HG03442 (cell line): Measurements from ENCODE around the gene SERPINB10.
"Not testable (repeated sequence)": the region's sequence is repeated elsewhere in the genome, so short reads cannot be mapped to it uniquely, and the experiment has no call there.

ENCODE experiments used
- ATAC-seq: cut with Tn5 transposase; IDR thresholded peaks from one replicate; pipeline ENCODE4 v1.9.1; 2021; ENCODE audit warnings: mild to moderate bottlenecking, moderate library complexity; ENCODE audit not compliant: unreplicated experiment

SERPINB10 gene

GRCh38 chr18:63890237-63890949 lies 17.4 kb upstream of the SERPINB10 start:
- no peak for ATAC-seq

DNA sequence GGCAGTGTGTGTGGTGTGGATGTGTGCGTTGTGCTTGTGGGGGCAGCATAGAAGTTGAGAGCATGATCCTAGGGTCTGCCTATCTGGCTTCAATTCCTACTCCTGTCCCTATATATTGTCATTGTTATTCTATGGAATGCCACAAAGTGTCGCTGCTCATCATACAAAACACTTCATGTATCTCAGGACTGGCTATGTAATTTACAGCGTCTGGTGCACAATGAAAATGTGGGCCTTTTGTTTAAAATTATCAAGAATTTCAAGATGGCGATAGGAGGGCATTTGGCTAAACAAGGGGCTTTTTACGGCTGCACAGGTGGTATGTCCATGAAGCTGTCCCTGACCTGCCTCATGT lies 16.8 kb upstream of the SERPINB10 start:
- peak; percentile 74 for ATAC-seq

GRCh38 chr18:63892566-63892965 lies 15.2 kb upstream of the SERPINB10 start:
- no peak for ATAC-seq

DNA sequence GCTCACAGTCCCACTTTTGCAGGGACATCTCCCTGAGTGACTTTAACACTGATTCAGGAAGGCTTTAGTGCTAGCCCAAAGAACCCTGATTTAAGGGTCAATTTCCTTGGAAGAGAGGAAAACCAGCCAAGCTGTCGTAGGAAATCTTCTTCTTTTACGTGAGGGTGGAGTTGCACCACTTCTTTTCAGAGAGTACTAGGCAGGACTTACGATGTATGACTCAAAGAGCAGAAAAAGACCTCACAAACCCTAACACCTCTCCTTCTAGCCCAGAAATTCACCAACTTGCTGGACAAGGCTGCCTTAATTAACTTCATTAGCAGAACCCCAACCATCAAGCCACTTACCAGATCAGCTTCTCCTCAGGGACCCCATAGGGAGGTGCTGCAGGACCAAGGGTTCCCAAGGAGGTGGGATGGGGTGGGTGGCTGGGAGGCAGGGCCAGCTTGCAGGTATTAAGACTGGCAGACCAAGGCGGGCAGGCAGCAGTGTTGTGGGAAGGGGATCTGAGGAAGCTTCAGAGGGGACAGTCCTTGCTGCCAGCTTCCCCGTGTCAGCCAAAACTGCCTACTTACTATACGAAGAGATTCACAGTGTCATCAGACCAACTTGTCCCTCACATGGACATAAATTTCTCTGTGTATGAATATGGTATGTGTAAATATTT lies 13.5 kb upstream of the SERPINB10 start:
- no peak for ATAC-seq

GRCh38 chr18:63895190-63895589 lies 12.6 kb upstream of the SERPINB10 start:
- no peak for ATAC-seq

GRCh38 chr18:63897072-63897471 lies 10.7 kb upstream of the SERPINB10 start:
- no peak for ATAC-seq

DNA sequence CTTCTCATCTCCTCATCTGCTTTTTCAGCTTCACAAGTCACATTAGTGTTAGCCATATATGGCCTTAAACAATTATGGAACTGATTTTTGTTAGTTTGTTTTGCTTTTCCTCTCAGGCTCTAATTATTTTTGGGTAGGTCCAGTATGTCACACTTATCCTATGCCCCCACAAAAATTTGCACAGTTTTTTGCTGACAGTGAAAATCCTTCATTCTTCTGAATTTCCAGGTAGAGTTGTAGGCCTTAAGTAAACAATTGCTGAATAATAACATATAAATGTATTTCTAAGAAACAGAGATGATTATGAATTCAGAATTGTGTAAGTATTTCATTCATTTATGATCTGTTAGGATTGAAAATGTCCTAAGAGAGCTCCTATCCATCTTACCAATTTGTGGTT lies 8.6 kb upstream of the SERPINB10 start:
- no peak for ATAC-seq

DNA sequence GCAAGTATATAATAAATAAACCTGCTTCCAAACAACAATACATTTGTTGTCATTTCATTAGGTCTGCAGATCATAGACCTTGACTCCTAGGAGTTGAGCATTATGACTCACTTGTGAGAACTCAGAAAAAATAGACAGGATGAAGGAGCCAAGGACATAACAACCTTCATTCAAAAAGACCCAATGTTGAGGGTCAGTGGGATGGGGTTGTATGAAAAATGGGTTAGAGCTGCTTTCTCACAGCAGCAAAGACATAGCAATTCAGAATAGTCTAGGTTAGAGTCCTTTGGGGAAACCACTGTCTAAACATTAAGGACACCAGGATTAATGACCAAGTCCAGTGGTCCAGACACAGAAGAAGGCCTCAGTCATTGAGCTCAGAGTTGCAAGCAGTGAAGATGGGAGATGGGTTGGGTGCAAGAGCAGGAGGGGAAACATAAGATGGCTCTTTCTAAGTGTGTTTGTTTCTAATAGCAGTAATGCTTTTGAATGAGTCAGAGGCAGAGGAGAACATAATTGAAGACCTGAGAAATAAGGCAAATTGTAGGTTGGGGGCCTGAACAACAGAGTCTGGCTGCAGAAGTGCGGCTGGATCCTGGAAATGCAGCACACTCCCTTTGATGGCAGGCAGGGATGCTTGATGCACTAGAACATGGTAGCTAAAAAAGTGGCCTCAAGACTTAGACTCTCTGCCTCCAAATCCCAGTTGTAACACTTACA lies 3.7 kb upstream of the SERPINB10 start:
- no peak for ATAC-seq

GRCh38 chr18:63904694-63905093 lies 3.1 kb upstream of the SERPINB10 start:
- no peak for ATAC-seq

DNA sequence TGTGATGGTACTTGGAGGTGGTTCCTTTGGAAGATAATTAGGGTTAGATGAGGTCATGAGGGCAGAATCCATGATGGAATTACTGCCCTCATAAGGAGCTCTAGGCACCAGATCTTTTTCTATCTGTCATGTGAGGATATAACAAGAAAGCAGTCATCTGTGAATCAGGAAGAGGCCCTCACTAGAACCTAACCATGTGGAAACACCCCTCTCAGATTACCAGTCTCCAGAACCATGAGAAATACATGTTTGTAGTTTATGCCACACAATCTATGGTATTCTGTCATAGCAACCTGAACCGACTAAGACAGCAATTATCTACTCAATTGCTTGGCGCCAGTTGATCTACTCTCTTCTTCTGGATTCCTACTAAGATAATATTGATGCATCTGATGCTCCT lies 2.4 kb upstream of the SERPINB10 start:
- no peak for ATAC-seq

DNA sequence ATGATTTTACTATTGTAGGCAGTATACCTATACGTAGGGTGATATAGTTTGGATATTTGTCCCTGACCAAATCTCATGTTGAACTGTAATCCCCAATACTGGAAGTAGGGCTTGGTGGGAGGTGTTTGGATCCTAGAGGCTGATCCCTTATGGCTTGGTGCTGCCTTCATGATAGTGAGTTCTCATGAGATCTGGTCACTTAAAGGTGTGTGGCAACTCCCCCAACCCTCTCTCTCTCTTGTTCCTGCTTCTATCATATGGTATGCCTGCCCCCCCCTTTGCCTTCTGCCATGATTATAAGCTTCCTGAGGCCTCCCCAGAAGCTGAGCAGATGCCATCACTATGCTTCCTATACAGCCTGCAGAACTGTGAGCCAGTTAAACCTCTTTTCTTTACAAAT lies 1.7 kb upstream of the SERPINB10 start:
- no peak for ATAC-seq

GRCh38 chr18:63908858-63909257 lies 1.1 kb downstream of the SERPINB10 start:
- ATAC-seq: peak; percentile 28

- ATAC-seq: peak; percentile 70
Observed at GRCh38 chr18:63909870-63910269, 2.1 kb downstream of the SERPINB10 start.

GRCh38 chr18:63917817-63918216 lies 10.1 kb downstream of the SERPINB10 start:
- no peak for ATAC-seq

GRCh38 chr18:63922049-63922448 lies 14.3 kb downstream of the SERPINB10 start:
- ATAC-seq: no peak

GRCh38 chr18:63924551-63924950 lies 16.8 kb downstream of the SERPINB10 start:
- no peak for ATAC-seq

GRCh38 chr18:63928331-63928730 lies 20.6 kb downstream of the SERPINB10 start:
- ATAC-seq: no peak

GRCh38 chr18:63929369-63929768 lies 21.6 kb downstream of the SERPINB10 start:
- not testable (repeated sequence) for ATAC-seq

- ATAC-seq: no peak
Observed at GRCh38 chr18:63930773-63931354, 23.1 kb downstream of the SERPINB10 start.

GRCh38 chr18:63936156-63936931 lies 28.6 kb downstream of the SERPINB10 start:
- peak; percentile 97 for ATAC-seq

DNA sequence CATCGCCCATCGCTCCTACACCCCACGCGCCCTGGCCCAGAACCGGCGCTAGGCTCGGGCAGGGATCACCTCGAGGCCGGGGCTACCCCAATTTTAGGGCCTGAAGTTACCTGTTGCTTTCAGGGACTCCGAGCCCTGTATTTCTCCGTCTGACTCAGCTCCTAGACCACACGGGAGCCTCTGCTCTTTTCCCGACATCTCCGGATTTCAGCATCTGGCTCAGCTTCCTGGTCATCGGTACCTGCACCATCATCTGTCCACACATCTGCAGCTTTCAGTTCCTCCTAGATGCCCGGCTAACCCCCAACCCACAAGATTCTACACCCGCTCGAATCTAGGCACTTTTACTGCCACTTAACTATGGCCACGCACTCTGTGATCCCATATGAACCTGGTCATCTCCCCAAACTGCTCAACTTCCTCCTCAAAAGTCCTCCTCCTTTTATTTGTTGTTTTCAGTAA lies 29.2 kb downstream of the SERPINB10 start:
- peak; percentile 31 for ATAC-seq
